Karpas-422 (cell line): ENCODE measurements around the gene MAP3K21. TPM values are rescaled to one million over a fixed set of nuclear protein-coding genes. Genes with fewer than 3 reads are reported as not detected.
A peak's percentile ranks its signal among the peaks of the same experiment; 100 is the strongest.

Experiments used
- DNase-seq: peaks from one replicate; pipeline ENCODE4 v3.0.0-alpha.2; 2015
- H2AFZ ChIP-seq: fragments of 200-600 bp; sonication (generic); 2 replicates; pipeline ENCODE4 v1.6.1; 2014; ENCODE audit warnings: antibody characterized with exemption, low read length, mixed read lengths
- H3K27ac ChIP-seq: fragments of 200-600 bp; sonication (generic); 2 replicates; pipeline ENCODE4 v1.5.1; 2014; ENCODE audit warnings: mild to moderate bottlenecking, low read length, moderate library complexity
- H3K27me3 ChIP-seq: fragments of 200-600 bp; sonication (generic); 2 replicates; pipeline ENCODE4 v1.6.1; 2014; ENCODE audit warnings: low read length, mixed read lengths
- H3K36me3 ChIP-seq: fragments of 200-600 bp; sonication (generic); 2 replicates; pipeline ENCODE4 v1.6.1; 2014; ENCODE audit warnings: low read length, mixed read lengths; ENCODE audit not compliant: insufficient read depth
- H3K4me1 ChIP-seq: fragments of 200-600 bp; sonication (generic); 2 replicates; pipeline ENCODE4 v1.6.1; 2014; ENCODE audit warnings: mild to moderate bottlenecking, low read length, mixed read lengths
- H3K4me2 ChIP-seq: fragments of 200-600 bp; sonication (generic); 2 replicates; pipeline ENCODE4 v1.6.1; 2014; ENCODE audit warnings: low read length, low read depth, mild to moderate bottlenecking; ENCODE audit not compliant: poor library complexity, severe bottlenecking
- H3K4me3 ChIP-seq: fragments of 200-600 bp; sonication (generic); 2 replicates; pipeline ENCODE4 v1.5.1; 2014; ENCODE audit warnings: mild to moderate bottlenecking, antibody characterized with exemption, low read length, mixed read lengths
- H3K79me2 ChIP-seq: fragments of 200-600 bp; sonication (generic); 2 replicates; pipeline ENCODE4 v1.6.1; 2014; ENCODE audit warnings: mild to moderate bottlenecking, low read length, mixed read lengths
- H3K9ac ChIP-seq: fragments of 200-600 bp; sonication (generic); 2 replicates; pipeline ENCODE4 v1.6.0; 2014; ENCODE audit warnings: low read length
- H3K9me2 ChIP-seq: fragments of 200-600 bp; sonication (generic), shearing (Covaris generic); replicated peaks from 2 replicates; pipeline ENCODE4 v1.6.0; 2014; ENCODE audit warnings: mild to moderate bottlenecking, low read length, moderate library complexity; ENCODE audit not compliant: insufficient read depth
- H3K9me3 ChIP-seq: fragments of 300-700, 200-600 bp; sonication (generic); 2 replicates; pipeline ENCODE4 v1.6.1; 2014; ENCODE audit warnings: low read length, mixed read lengths
- H4K20me1 ChIP-seq: fragments of 200-600 bp; sonication (generic); 2 replicates; pipeline ENCODE4 v1.6.1; 2014; ENCODE audit warnings: mild to moderate bottlenecking, antibody characterized with exemption, low read length, low read depth; ENCODE audit not compliant: insufficient read depth
- total RNA-seq: library from RNA; depleted of rRNA; stranded (reverse); fragments of >200 nt; shearing (Covaris generic); gene quantifications from 2 replicates; pipeline ENCODE4 v1.2.3, GENCODE V29; 2014; ENCODE audit warnings: low replicate concordance

The MAP3K21 gene
- total RNA-seq, 1 experiment from 2014 or later: 3.4 TPM

DNA sequence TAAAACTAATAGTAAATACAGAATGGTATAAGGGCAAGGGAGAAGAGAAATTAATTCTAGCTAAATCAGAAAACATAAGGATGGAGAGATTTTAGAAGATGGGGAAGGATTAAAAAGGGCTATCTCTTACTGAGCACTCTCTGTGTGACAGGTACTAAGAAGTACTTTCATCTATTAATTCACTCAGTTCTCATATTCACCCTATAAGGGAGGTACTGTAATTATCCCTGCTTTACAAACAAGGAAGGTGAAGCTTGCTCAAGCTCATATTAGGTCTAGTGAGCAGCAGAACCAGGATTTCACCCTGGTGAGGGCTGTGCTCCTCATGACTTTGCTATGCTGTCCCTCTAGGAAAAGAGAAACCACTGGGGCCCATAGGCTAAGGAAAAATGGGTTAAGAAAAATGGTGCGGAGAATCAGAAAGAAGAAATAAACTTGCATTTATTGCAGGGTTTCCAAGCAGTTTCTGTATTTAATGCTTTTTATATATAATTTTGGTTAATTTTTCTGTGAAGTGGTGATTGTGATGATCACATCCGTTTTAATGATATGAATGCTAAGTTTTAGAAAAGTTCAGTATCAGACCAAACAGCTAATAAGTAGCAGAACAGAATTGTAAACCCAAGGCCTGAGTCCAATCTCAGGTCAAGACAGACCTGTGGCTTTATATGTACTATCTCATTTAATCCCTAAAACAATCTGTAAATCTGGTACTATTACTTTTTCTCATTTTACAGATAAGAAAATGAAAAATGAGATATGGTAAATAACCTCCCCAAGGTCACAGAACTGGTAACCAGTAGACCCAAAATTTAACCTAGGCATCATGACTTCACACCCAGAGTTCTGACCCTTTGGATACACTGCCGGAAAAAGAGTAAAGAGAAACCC lies 33.7 kb upstream of the MAP3K21 start:
- Histone ChIP-seq H3K79me2 (peaks cover 74% of the 10 kb centered on the region), H3K4me3 (peak overlapping the region; percentile 99), H2AFZ (no peak overlapping the region), H3K4me1 (peaks cover 34% of the 10 kb centered on the region), H3K27ac (no peak overlapping the region), H3K9me3 (no peaks in the 10 kb centered on the region), H3K9ac (peak overlapping the region; percentile 92), H4K20me1 (peaks cover 6% of the 10 kb centered on the region; the same call in 1 of the 2 replicates), H3K9me2 (no peaks in the 10 kb centered on the region), H3K27me3 (no peaks in the 10 kb centered on the region), H3K36me3 (peaks cover 14% of the 10 kb centered on the region), H3K4me2 (peak overlapping the region; percentile 94)
- DNase-seq: no peak

DNA sequence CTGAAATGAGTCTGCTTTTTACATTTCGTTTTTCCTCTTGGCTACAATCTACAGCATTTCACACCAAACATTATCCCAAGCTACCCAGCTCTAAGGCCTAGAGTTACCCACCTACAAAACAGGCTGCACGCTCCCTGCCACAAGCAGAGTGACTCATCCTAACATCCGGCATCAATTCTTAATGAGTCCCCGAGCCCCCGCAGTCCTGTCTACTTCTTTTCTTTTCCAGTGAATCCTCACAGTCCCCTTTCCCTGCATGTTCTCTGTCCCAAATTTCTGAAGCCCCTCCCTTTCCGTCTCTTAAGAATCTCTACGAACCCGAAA lies 32.6 kb upstream of the MAP3K21 start:
- Histone ChIP-seq H3K4me3 (peak overlapping the region; percentile 99), H3K4me1 (peaks cover 34% of the 10 kb centered on the region), H3K36me3 (peaks cover 5% of the 10 kb centered on the region; the same call in 1 of the 2 replicates), H3K9me2 (no peaks in the 10 kb centered on the region), H3K9ac (peak overlapping the region; percentile 92), H3K27me3 (no peaks in the 10 kb centered on the region), H4K20me1 (peaks cover 6% of the 10 kb centered on the region; the same call in 1 of the 2 replicates), H3K79me2 (peaks cover 64% of the 10 kb centered on the region), H3K27ac (peak overlapping the region; percentile 66), H2AFZ (peak overlapping the region; percentile 98), H3K9me3 (no peaks in the 10 kb centered on the region), H3K4me2 (peak overlapping the region; percentile 94)
- DNase-seq: peak; percentile 76

DNA sequence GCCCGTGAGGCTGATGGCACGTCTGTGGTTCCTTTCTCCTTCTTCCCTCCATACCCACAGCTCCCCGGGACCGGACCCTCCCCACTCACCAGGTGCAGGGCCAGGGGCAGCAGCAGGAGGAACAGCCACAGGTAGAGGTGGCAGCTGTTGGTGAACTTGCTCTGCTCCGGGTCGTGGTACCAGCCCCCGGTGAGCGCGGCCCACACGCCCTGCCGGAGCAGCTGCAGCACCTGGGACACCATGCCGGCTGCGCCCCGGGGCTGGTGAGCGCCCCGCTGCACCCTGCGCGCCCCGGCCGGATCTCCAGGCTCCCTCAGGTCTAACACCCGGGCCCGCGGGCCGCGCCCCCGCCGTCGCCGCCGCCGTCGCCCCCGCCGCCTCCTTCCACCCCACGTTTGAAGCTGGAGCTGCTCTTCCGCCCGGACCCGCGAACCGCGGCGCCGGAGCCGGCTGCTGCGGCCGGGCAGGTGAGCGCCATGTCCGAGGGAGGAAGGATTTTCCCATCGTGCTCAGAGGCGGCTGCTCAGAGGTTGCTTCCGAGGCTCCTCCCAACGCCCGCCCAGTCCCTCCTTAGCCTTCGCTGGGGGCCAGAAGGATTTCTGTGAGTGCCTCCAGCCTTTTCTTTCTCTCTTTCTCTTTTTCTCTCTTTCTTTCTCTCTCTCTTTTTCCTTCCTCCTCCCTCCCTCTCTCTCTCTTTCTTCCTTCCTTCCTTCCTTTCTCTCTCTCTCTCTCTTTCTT lies 32.1 kb upstream of the MAP3K21 start, which contains the start of gene PCNX2:
Gene PCNX2, minus strand, starts transcription at position 489 of the 738 bp plus-strand sequence. Its CDS starts 247 bp downstream, at position 242.
- H3K36me3 ChIP-seq: peaks cover 5% of the 10 kb centered on the region; the same call in 1 of the 2 replicates
- H2AFZ ChIP-seq: peak within 1 kb of the TSS; percentile 98
- peaks cover 6% of the 10 kb centered on the region; the same call in 1 of the 2 replicates for H4K20me1 ChIP-seq
- H3K9ac ChIP-seq: peak within 1 kb of the TSS; percentile 92
- H3K9me2 ChIP-seq: no peaks in the 10 kb centered on the region
- H3K27me3 ChIP-seq: 0 out of 2 replicates have a peak, but pooled peaks cover 3% of the 10 kb centered on the region
- peak within 1 kb of the TSS; percentile 66 for H3K27ac ChIP-seq
- H3K9me3 ChIP-seq: no peaks in the 10 kb centered on the region
- peak; percentile 92 for DNase-seq
- H3K79me2 ChIP-seq: peaks cover 58% of the 10 kb centered on the region
- H3K4me2 ChIP-seq: peak within 1 kb of the TSS; percentile 94
- peak within 1 kb of the TSS; percentile 99 for H3K4me3 ChIP-seq
- H3K4me1 ChIP-seq: peaks cover 34% of the 10 kb centered on the region

DNA sequence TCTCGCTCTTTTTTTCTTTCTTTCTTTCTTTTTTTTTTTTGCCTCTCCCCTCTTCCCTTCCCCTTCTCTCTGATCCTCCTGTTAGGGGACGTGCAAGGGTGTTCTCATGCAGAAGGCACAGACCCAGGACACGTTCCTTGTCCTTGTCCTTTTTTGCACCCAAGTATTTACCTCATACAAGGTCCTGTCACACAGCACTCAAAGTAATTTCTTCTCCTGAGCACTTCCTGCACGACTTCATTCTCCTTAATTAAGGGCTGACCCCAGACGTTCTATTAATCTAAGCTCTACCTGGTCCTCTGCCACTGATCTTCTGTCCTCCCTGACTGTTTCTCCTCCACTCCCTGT lies 31.6 kb upstream of the MAP3K21 start:
- Histone ChIP-seq H3K27me3 (0 out of 2 replicates have a peak, but pooled peaks cover 3% of the 10 kb centered on the region), H3K9ac (peak overlapping the region; percentile 92), H3K36me3 (peaks cover 2% of the 10 kb centered on the region; the same call in 1 of the 2 replicates), H3K9me3 (no peaks in the 10 kb centered on the region), H3K4me3 (peak overlapping the region; percentile 99), H3K4me1 (peaks cover 34% of the 10 kb centered on the region), H2AFZ (peak overlapping the region; percentile 98), H3K79me2 (peaks cover 53% of the 10 kb centered on the region), H4K20me1 (peaks cover 4% of the 10 kb centered on the region; the same call in 1 of the 2 replicates), H3K4me2 (peak overlapping the region; percentile 94), H3K9me2 (no peaks in the 10 kb centered on the region), H3K27ac (no peak overlapping the region)
- peak; percentile 61 for DNase-seq

DNA sequence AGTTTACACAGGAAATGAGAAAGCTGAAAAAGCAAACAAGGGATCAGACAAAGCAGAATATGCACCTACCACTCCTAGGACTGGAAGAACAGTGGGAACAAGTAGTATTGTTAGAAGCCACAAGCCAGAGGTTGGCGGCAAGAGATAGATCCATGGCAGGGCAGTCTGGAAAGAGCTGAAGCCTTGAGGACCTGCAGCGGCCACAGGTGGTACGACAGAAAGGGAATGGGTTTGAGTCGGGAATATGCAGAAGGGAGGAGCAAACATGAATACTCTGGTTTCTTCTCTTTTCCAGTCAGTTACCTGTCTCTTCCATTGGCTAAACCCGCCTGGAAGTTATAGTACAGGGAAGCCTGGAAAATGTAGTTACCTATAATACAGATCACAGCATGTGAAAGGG lies 28.1 kb upstream of the MAP3K21 start:
- Histone ChIP-seq H2AFZ (no peak overlapping the region), H3K36me3 (no peaks in the 10 kb centered on the region), H3K79me2 (peaks cover 18% of the 10 kb centered on the region), H3K4me3 (no peak overlapping the region), H3K9me2 (no peaks in the 10 kb centered on the region), H3K27ac (no peak overlapping the region), H4K20me1 (peaks cover 3% of the 10 kb centered on the region; the same call in 1 of the 2 replicates), H3K27me3 (peaks cover 3% of the 10 kb centered on the region; the same call in 1 of the 2 replicates), H3K9ac (no peak overlapping the region), H3K4me1 (peaks cover 13% of the 10 kb centered on the region), H3K4me2 (no peak overlapping the region), H3K9me3 (no peaks in the 10 kb centered on the region)
- no peak for DNase-seq

DNA sequence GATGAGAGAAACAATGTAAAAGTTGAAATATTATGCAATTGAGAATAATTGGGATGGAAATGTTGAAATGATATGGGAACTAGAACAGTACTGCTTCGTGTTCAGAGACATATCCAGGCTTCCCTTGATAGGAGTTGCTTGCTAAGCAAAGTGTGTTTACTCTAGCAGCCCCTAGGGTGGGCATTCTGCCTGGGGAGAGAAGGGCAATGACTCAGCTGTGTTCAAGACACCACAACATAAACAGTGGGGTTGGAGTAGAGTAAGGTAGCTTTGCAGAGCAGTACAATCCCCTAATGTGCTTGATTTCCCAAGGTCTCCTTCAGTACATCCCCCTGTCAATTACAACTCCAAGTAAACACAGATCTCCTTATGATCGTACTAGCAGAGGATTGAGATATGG lies 27.2 kb upstream of the MAP3K21 start:
- H3K9me3 ChIP-seq: no peaks in the 10 kb centered on the region
- no peaks in the 10 kb centered on the region; the same call in 1 of the 2 replicates for H4K20me1 ChIP-seq
- H3K9me2 ChIP-seq: no peaks in the 10 kb centered on the region
- no peak for DNase-seq
- peaks cover 10% of the 10 kb centered on the region for H3K4me1 ChIP-seq
- H3K36me3 ChIP-seq: no peaks in the 10 kb centered on the region
- H3K27me3 ChIP-seq: peaks cover 3% of the 10 kb centered on the region; the same call in 1 of the 2 replicates
- no peak overlapping the region for H2AFZ ChIP-seq
- no peak overlapping the region for H3K9ac ChIP-seq
- no peak overlapping the region for H3K4me2 ChIP-seq
- peaks cover 10% of the 10 kb centered on the region for H3K79me2 ChIP-seq
- H3K4me3 ChIP-seq: no peak overlapping the region
- no peak overlapping the region for H3K27ac ChIP-seq

DNA sequence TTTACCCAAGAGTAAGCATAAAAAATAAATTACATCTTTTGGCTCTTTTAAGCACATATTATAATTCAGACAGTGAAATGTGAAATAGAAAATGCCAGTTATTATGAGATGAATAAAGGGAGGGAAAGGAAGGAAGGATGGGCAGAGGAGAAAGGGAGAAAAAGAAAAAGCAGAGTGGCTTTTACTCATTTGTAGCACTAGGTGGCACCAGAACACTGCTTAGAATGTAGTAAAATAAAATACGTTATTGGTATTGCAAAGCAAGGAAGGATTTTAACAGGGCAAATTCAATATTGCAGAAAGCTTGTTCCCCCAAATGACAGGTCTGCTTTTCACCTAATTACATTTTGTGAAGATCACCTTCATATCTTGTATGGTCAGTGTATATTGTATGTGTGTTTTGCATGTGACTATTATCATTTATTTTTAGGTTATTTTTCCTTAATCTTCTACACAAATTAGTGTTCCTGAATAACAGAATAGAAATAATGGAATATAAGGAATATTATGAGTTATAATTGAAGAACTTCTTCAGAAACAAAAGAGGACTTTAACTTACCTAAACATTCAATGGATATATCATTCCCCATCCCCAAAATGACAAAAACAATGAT lies 22.9 kb upstream of the MAP3K21 start:
- H3K27me3 ChIP-seq: peaks cover 3% of the 10 kb centered on the region; the same call in 1 of the 2 replicates
- H4K20me1 ChIP-seq: no peaks in the 10 kb centered on the region
- peak; percentile 74 for DNase-seq
- peaks cover 5% of the 10 kb centered on the region; the same call in 1 of the 2 replicates for H3K4me1 ChIP-seq
- H3K79me2 ChIP-seq: no peaks in the 10 kb centered on the region
- no peak overlapping the region for H3K4me2 ChIP-seq
- no peaks in the 10 kb centered on the region for H3K36me3 ChIP-seq
- H3K9me2 ChIP-seq: no peaks in the 10 kb centered on the region
- no peak overlapping the region for H3K4me3 ChIP-seq
- H3K9ac ChIP-seq: no peak overlapping the region
- no peak overlapping the region for H3K27ac ChIP-seq
- no peak overlapping the region for H2AFZ ChIP-seq
- H3K9me3 ChIP-seq: no peaks in the 10 kb centered on the region
